ENCODE data around the gene EVX2. TPM values are rescaled to one million over a fixed set of nuclear protein-coding genes. Genes with fewer than 3 reads are reported as not detected.

The EVX2 gene
- total RNA-seq, 2 donors from 2014 or later, result 1.2 to 1.6 TPM

- Histone ChIP-seq H3K36me3 (no peaks in the 10 kb centered on the region), H3K27ac (peak overlapping the region; percentile 85 to 86), H3K4me3 (peak overlapping the region; percentile 42 to 43), H3K4me1 (replicated peaks) (no peaks in the 10 kb centered on the region), H3K9me3 (no peaks in the 10 kb centered on the region), H3K27me3 (replicated peaks; ENCODE audit: insufficient read depth) (peaks cover 18% of the 10 kb centered on the region)
- no peak for DNase-seq (ENCODE audit: low spot score)
- WGBS, result 14% methylated on average over 12 of the region's 12 CpGs
- TF ChIP-seq POLR2AphosphoS5 (IDR thresholded peaks at IDR 0.05) (no peak), POLR2A (IDR thresholded peaks at IDR 0.05) (no peak), CTCF (IDR thresholded peaks at IDR 0.05) (no peak)
- intact Hi-C loops (cut with DNase I), result loop anchor here (5.0 kb wide), 1 partner anchor 927 kb away; the partner anchor contains the start of gene ATF2
These were observed 10.6 kb upstream of the EVX2 start for GRCh38 chr2:176094349-176094748.

GRCh38 chr2:176093898-176094249, 10.1 kb upstream of the EVX2 start:
- H3K36me3 ChIP-seq, result no peaks in the 10 kb centered on the region
- H3K27ac ChIP-seq, result peak overlapping the region; percentile 72 to 80
- WGBS, result 17% methylated on average over 8 of the region's 8 CpGs
- no peaks in the 10 kb centered on the region for H3K4me1 ChIP-seq (replicated peaks)
- intact Hi-C loops (cut with DNase I), result loop anchor here (5.0 kb wide), 1 partner anchor 927 kb away; the partner anchor contains the start of gene ATF2
- peaks cover 18% of the 10 kb centered on the region for H3K27me3 ChIP-seq (replicated peaks; ENCODE audit: insufficient read depth)
- no peaks in the 10 kb centered on the region for H3K9me3 ChIP-seq
- DNase-seq (ENCODE audit: low spot score), result no peak
- TF ChIP-seq POLR2AphosphoS5 (IDR thresholded peaks at IDR 0.05), result no peak
- no peak for TF ChIP-seq POLR2A (IDR thresholded peaks at IDR 0.05)
- TF ChIP-seq CTCF (IDR thresholded peaks at IDR 0.05), result no peak
- peak overlapping the region; percentile 42 to 43 for H3K4me3 ChIP-seq

- WGBS, result 3% methylated on average over 31 of the region's 53 CpGs
- Histone ChIP-seq H3K27ac (peak overlapping the region; percentile 72 to 80), H3K27me3 (replicated peaks; ENCODE audit: insufficient read depth) (peaks cover 15% of the 10 kb centered on the region), H3K4me3 (peak overlapping the region; percentile 42 to 43), H3K9me3 (no peaks in the 10 kb centered on the region), H3K4me1 (replicated peaks) (no peaks in the 10 kb centered on the region), H3K36me3 (no peaks in the 10 kb centered on the region)
- TF ChIP-seq POLR2A (IDR thresholded peaks at IDR 0.05) (no peak), CTCF (IDR thresholded peaks at IDR 0.05) (peak in 2 of 4 experiments; percentile 3 to 15)
- no peak for DNase-seq (ENCODE audit: low spot score)
- intact Hi-C loops (cut with DNase I), result loop anchor here (5.0 kb wide), 1 partner anchor 926 kb away; the partner anchor contains the start of gene ATF2
These were observed 9.6 kb upstream of the EVX2 start for GRCh38 chr2:176093145-176093897.

GRCh38 chr2:176092270-176093144, 8.7 kb upstream of the EVX2 start, which contains the start of gene HOXD13:
Gene HOXD13, plus strand, starts transcription at chr2:176092721. Its CDS starts 170 bp downstream, at chr2:176092891.
- peak; percentile 81 for DNase-seq (ENCODE audit: low spot score)
- Histone ChIP-seq H3K4me3 (peak within 1 kb of the TSS; percentile 42 to 43), H3K36me3 (no peaks in the 10 kb centered on the region), H3K27ac (peak within 1 kb of the TSS; percentile 72 to 80), H3K27me3 (replicated peaks; ENCODE audit: insufficient read depth) (peaks cover 17% of the 10 kb centered on the region), H3K4me1 (replicated peaks) (no peaks in the 10 kb centered on the region), H3K9me3 (no peaks in the 10 kb centered on the region)
- 1% methylated on average over 61 of the region's 95 CpGs for WGBS
- TF ChIP-seq POLR2AphosphoS5 (IDR thresholded peaks at IDR 0.05) (peak; percentile 90), CTCF (IDR thresholded peaks at IDR 0.05) (peak in 1 of 4 experiments; percentile 4), POLR2A (IDR thresholded peaks at IDR 0.05) (peak; percentile 99)
- intact Hi-C loops (cut with DNase I), result loop anchor here (5.0 kb wide), 1 partner anchor 925 kb away; the partner anchor contains the start of gene ATF2

Measured in prostate gland (tissue), 2 donors.